DOHH2 (cell line): ENCODE measurements around the gene ADAMTS18.

ENCODE experiments used
- H3F3A ChIP-seq: fragments of 200-600 bp; sonication (generic), shearing (Covaris generic); 2 replicates; pipeline ENCODE4 v1.6.0; 2016; ENCODE audit warnings: antibody characterized with exemption, mild to moderate bottlenecking; ENCODE audit not compliant: control insufficient read depth, insufficient read depth
- H3K27ac ChIP-seq: fragments of 200-600 bp; sonication (generic); 2 replicates; pipeline ENCODE4 v1.5.1; 2014; ENCODE audit warnings: low read depth, mild to moderate bottlenecking, low read length, moderate library complexity
- H3K27me3 ChIP-seq: fragments of 200-600 bp; sonication (generic); 2 replicates; pipeline ENCODE4 v1.6.1; 2014; ENCODE audit warnings: mild to moderate bottlenecking, low read length, mixed read lengths; ENCODE audit not compliant: control insufficient read depth
- H3K36me3 ChIP-seq: fragments of 200-600 bp; sonication (generic); 2 replicates; pipeline ENCODE4 v1.6.1; 2014; ENCODE audit warnings: mild to moderate bottlenecking, low read length, moderate library complexity, mixed read lengths; ENCODE audit not compliant: control insufficient read depth
- H3K4me1 ChIP-seq: fragments of 200-600 bp; sonication (generic); 2 replicates; pipeline ENCODE4 v1.6.1; 2014; ENCODE audit warnings: mild to moderate bottlenecking, low read length, mixed read lengths; ENCODE audit not compliant: control insufficient read depth
- H3K4me2 ChIP-seq: fragments of 200-600 bp; sonication (generic); 2 replicates; pipeline ENCODE4 v1.6.0; 2014; ENCODE audit warnings: mild to moderate bottlenecking, low read length, moderate library complexity
- H3K4me3 ChIP-seq: fragments of 200-600 bp; sonication (generic); 2 replicates; pipeline ENCODE4 v1.5.1; 2014; ENCODE audit warnings: mild to moderate bottlenecking, low read length, mixed read lengths
- H3K79me2 ChIP-seq: fragments of 200-600 bp; sonication (generic); 2 replicates; pipeline ENCODE4 v1.6.1; 2014; ENCODE audit warnings: mild to moderate bottlenecking, low read length, mixed read lengths; ENCODE audit not compliant: control insufficient read depth
- H3K9me2 ChIP-seq: fragments of 200-600 bp; sonication (generic); replicated peaks from 2 replicates; pipeline ENCODE4 v1.6.1; 2014; ENCODE audit warnings: mild to moderate bottlenecking, low read length, mixed read lengths; ENCODE audit not compliant: control insufficient read depth
- H3K9me3 ChIP-seq: fragments of 200-600 bp; sonication (generic); 2 replicates; pipeline ENCODE4 v1.6.1; 2014; ENCODE audit warnings: antibody characterized with exemption, low read length, mixed read lengths; ENCODE audit not compliant: control insufficient read depth, insufficient read depth
- H4K20me1 ChIP-seq: fragments of 200-600 bp; sonication (generic); 2 replicates; pipeline ENCODE4 v1.6.0; 2014; ENCODE audit warnings: low read depth, mild to moderate bottlenecking, antibody characterized with exemption, low read length, moderate library complexity; ENCODE audit not compliant: control insufficient read depth, insufficient read depth
- EZH2phosphoT487 ChIP-seq: fragments of 200-600 bp; sonication (generic); IDR thresholded peaks from 2 replicates; pipeline ENCODE4 v1.6.1; 2017; ENCODE audit warnings: borderline replicate concordance, mild to moderate bottlenecking, antibody characterized with exemption, low read length, moderate library complexity, mixed read lengths
- TF ChIP-seq, protein P1 (sequence below): fragments of 200-600 bp; sonication (generic); IDR thresholded peaks from one replicate; pipeline ENCODE4 v1.5.1; 2014; ENCODE audit warnings: antibody characterized with exemption, mild to moderate bottlenecking, low read depth, low read length; ENCODE audit not compliant: poor library complexity, severe bottlenecking

Gene ADAMTS18

DNA sequence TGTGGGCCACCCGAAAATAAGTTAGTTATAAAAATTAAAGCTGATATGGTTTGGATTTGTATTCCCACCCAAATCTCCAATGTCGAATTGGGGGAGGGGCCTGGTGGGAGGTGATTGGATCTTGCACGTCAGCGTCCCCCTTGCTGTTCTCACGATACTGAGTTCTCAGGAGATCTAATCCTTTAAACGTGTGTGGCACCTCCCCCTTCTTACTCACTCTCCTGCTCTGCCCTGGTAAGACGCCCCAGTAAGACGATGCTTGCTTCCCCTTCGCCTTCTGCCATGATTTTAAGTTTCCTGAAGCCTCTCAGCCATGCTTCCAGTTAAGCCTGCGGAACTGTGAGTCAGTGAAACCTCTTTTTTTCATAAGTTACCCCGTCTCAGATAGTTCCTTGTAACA is 200.2 kb downstream of the ADAMTS18 start:
- Histone ChIP-seq H3K4me3 (no peak overlapping the region), H4K20me1 (no peaks in the 10 kb centered on the region), H3K79me2 (no peaks in the 10 kb centered on the region), H3K4me1 (no peaks in the 10 kb centered on the region), H3K9me3 (no peaks in the 10 kb centered on the region), H3K9me2 (no peaks in the 10 kb centered on the region), H3K27ac (no peak overlapping the region), H3K4me2 (no peak overlapping the region), H3K36me3 (no peaks in the 10 kb centered on the region), H3K27me3 (peaks cover 10% of the 10 kb centered on the region), H3F3A (no peaks in the 10 kb centered on the region)
- TF ChIP-seq, protein P1, sequence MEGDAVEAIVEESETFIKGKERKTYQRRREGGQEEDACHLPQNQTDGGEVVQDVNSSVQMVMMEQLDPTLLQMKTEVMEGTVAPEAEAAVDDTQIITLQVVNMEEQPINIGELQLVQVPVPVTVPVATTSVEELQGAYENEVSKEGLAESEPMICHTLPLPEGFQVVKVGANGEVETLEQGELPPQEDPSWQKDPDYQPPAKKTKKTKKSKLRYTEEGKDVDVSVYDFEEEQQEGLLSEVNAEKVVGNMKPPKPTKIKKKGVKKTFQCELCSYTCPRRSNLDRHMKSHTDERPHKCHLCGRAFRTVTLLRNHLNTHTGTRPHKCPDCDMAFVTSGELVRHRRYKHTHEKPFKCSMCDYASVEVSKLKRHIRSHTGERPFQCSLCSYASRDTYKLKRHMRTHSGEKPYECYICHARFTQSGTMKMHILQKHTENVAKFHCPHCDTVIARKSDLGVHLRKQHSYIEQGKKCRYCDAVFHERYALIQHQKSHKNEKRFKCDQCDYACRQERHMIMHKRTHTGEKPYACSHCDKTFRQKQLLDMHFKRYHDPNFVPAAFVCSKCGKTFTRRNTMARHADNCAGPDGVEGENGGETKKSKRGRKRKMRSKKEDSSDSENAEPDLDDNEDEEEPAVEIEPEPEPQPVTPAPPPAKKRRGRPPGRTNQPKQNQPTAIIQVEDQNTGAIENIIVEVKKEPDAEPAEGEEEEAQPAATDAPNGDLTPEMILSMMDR: no peak
- TF ChIP-seq EZH2phosphoT487: no peak

DNA sequence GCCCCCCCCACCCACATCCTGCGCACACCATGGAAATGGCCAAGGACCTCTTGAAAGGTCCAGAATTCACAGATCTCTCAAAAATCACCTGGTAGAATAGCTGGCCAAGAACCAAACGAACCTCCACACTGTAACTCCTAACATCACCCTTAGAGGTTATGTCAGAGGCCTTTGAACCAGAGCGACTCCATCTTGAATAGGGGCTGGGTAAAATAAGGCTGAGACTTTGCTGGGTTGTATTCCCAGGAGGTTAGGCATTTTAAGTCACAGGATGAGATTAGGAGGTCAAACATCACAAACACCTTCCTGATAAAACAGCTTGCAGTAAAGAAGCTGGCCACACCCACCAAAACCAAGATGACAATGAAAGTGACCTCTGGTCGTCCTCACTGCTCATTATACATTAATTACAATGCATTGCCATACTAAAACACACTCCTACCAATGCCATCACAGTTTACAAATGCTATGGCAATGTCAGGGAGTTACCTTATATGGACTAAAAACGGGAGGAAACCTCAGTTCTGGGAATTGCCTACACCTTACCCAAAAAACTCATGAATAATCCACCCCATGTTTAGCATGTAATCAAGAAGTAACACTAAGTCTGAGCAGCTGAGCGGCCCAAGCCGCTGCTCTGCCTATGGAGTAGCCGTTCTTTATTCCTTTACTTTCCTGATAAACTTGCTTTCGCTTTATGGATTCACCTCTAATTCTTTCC is 200.9 kb downstream of the ADAMTS18 start:
- H3K27ac ChIP-seq: no peak overlapping the region
- no peaks in the 10 kb centered on the region for H4K20me1 ChIP-seq
- peaks cover 11% of the 10 kb centered on the region for H3K27me3 ChIP-seq
- no peak overlapping the region for H3K4me3 ChIP-seq
- no peaks in the 10 kb centered on the region for H3F3A ChIP-seq
- no peaks in the 10 kb centered on the region for H3K9me2 ChIP-seq
- H3K79me2 ChIP-seq: no peaks in the 10 kb centered on the region
- no peaks in the 10 kb centered on the region for H3K36me3 ChIP-seq
- H3K9me3 ChIP-seq: no peaks in the 10 kb centered on the region
- TF ChIP-seq, protein P1: no peak
- H3K4me2 ChIP-seq: no peak overlapping the region
- no peaks in the 10 kb centered on the region for H3K4me1 ChIP-seq
